ENCODE results near the gene MAP2K5.

DNA sequence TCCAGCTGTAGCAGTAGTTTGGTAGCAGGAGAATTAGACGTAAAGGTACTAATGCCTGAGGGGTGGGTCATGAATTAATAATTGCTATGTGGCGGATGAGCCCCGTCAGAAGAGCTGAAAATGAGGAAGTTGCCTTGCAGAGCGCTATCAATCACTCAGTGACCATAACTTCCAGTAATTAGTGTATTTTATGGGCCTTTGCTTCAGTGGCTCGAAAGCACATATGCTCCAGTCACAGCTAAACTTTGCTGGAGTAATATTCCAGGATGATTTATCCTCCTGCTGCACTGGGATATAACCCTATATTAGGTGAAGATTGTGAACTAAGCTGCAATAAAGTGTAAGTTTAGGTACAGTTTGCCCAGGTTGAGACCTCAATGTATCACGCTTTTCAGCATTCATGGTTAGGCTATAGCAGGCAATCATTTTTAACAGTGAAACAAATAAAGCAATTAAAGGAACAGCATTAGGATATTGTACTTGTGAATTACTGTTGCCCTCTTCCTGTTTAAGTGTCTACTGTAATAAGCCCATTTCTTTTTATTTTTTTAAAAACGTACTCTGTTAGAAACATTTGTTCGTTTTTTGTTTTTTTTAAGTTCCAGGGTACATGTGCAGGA is 178.2 kb downstream of the MAP2K5 start:
- TF ChIP-seq, protein P1, sequence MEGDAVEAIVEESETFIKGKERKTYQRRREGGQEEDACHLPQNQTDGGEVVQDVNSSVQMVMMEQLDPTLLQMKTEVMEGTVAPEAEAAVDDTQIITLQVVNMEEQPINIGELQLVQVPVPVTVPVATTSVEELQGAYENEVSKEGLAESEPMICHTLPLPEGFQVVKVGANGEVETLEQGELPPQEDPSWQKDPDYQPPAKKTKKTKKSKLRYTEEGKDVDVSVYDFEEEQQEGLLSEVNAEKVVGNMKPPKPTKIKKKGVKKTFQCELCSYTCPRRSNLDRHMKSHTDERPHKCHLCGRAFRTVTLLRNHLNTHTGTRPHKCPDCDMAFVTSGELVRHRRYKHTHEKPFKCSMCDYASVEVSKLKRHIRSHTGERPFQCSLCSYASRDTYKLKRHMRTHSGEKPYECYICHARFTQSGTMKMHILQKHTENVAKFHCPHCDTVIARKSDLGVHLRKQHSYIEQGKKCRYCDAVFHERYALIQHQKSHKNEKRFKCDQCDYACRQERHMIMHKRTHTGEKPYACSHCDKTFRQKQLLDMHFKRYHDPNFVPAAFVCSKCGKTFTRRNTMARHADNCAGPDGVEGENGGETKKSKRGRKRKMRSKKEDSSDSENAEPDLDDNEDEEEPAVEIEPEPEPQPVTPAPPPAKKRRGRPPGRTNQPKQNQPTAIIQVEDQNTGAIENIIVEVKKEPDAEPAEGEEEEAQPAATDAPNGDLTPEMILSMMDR (IDR thresholded peaks at IDR 0.05; ENCODE audit: low read length): no peak
- TF ChIP-seq EZH2 (IDR thresholded peaks at IDR 0.05; ENCODE audit: borderline replicate concordance, low read length): no peak

All from OCI-LY1 (cell line).